HG03064 (cell line): ENCODE data around the gene SSR1.

ENCODE experiments used
- ATAC-seq: cut with Tn5 transposase; IDR thresholded peaks from one replicate; pipeline ENCODE4 v1.9.1; 2021; ENCODE audit warnings: low read depth; ENCODE audit not compliant: unreplicated experiment

Gene SSR1

DNA sequence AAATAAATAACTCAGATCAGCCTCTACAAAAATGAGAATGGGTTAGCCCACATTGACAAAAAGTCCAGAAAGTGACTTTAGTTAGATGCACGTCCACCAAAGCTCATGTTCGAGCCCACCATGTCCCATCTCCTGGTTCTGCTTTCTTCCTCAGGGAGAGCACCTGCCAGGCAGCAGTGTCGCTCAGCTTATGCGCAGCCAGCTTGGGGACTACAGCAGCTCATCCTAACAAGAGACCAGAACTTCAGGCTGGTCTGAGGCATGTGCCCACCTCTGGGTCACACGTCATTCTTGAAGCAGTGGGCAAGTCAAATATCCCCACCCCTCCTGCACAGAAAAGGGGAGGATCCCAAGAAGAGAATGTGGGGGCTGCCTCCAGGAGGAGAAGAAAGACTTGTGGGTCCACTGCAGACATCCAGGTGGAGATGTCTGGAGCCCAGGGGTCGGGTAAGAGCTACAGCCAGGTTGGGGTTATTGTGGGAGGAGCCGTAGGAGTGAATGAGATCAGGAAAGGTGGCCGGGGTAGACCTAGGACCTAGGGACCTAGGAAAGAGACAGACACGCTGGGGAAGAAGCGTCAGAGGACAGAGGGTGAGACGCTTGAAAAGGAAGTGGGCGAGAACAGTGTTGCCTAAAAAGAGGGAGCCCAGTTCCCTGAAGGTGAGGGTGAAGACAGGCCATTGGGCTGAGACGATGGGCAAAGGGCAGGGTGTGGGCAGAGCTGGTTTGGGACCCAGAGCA, 52.5 kb downstream of the SSR1 start:
- ATAC-seq, result no peak

DNA sequence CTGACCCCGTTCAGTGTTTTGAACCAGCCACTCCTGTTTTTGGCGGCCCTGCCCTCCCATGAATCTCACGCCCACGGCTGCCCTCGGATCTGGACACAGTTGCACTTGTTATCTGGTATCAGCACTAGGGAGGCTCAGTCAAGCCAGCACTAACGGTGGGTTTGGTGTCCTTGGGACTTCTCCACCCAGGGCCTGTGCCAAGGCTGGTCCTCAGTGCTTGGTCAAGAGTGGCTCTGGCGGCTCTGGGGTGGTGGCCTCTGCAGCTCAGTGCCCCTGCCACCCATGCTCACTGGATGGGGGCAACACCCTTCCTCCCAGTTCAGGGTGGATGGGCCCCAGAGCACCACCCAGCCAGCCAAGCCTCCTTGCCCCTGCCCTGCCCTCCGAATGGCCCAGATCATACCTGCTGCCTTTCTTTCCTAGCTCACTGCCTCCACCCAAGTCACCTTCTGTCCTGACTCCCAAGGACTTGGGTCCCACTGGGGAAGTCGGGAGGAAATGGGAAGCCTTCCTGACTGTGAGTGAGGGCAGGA, 54.7 kb downstream of the SSR1 start:
- no peak for ATAC-seq

DNA sequence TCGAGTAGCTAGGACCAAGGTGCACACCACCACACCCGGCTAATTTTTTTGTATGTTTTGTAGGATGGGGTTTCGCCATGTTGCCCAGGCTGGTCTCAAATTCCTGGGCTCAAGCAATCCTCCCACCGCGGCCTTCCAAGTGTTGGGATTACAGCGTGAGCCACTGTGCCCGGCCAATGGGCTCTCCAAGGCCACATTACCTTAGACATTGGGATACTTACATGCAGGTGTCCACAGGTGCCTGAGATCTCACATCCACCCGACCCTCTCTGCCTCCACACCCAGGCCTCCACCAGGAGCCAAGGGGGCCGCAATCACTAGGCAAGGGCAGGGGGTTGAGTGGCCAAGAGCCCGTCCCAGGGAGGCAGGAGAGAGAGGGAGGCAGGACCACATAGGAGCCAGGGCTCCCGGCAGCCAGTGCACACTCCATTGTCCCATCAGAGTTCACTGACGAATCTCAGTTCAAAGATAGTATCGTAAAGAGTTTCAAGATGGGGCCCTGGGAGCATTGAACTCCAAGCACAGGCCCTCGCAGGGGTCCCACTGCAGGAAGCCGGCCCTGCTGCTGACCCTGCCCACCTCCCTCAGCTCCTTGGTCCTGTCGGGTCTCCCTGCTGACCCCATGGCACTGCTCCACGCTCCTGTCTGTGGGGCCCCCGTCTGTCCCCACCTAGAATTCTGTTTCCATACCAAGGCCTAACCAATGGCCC, 55.3 kb downstream of the SSR1 start:
- no peak for ATAC-seq

DNA sequence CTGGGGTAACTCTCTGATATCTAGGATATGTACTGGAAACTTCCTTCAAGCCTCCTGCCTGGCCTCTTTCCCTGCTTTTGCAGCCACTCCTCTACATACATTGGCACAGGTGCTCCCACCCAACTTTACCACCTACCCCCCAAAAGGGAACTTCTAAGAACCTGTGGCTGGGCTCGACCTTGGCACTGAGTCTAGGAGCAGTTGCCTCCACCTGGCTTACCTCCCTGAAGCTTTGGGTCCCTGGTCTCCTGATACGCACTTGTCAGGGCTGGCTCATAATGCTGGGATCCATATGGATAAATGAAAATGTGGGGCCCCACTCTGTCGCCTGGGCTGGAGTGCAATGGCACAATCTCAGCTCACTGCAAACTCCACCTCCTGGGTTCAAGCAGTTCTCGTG, 56.2 kb downstream of the SSR1 start:
- ATAC-seq, result no peak

DNA sequence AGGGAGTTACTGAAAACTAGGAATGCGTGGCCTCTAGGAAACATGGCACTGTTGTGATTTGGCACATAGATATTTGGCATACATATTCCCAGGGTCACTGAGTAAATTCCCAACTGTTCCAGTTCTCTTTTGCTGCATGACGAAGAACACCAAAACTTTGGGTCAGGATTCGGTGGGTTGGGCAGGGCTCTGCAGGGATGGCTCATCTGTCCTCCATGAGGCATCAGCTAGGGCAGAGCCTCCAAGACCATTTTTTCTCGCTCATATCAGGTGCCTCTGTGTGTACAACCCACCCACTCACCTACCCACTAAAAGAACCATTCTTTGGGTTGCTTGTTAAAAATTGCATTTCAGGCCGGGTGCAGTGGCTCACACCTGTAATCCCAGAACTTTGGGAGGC, 57.1 kb downstream of the SSR1 start:
- ATAC-seq, result no peak

DNA sequence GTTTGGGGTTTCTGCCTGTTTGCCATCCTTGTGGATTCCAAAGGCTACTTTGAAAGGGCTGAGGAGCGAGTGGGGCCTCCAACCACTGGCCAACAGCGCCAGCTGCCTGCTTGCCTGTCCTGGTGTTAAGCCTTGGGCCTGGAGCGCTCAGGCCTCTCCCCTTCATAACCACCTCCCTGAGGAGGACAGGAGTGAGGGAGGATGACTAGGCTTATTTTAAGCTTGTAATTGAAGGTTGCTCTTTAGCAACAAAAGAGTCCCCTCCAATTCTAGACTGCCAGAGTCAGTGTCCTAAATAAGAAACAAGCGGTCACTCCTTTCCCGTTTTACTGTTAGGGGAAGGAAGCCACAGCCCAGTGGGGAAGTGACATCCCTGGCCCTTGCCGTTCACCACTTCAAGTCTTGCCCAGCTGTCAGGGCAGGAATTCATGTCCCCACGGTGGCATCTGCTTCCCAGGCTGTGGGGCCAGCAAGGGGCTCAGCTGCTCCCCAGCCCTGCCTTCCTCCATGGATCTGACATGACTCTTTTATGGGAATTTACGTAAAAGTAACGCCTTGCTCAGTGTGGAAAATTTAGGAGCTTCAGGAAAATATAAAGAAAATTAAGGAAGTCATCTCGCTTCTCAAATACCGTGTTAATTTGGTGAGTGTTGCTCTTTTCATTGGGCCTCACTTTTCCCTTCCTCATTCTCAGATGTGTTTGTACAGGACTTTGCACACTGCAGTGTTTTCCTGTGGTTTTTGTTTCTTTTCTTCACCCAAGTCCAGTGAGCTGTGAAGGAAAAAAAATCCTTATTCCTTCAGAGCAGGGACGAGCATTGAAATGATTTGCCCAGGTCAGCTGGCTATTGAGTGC, 57.8 kb downstream of the SSR1 start:
- ATAC-seq, result no peak

DNA sequence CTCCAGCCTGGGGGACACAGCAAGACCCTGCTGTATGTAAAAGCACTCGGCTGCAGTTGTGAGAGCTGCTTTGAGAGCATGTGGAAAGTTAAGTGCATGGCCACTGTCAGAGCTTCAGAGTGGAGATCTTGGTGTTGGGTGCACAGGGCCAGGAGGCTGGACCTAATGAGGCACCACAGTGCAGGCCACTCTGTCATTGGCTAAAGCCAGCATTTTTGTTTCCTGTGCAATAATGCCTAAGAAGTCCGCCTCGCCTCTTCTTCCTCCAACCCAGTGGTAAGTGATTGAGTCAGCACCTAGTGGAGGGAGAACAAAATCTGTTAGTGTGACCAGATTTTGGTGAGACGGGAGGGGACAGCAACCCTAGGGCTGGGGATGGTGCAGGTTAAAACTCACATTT, 60.6 kb downstream of the SSR1 start:
- no peak for ATAC-seq

DNA sequence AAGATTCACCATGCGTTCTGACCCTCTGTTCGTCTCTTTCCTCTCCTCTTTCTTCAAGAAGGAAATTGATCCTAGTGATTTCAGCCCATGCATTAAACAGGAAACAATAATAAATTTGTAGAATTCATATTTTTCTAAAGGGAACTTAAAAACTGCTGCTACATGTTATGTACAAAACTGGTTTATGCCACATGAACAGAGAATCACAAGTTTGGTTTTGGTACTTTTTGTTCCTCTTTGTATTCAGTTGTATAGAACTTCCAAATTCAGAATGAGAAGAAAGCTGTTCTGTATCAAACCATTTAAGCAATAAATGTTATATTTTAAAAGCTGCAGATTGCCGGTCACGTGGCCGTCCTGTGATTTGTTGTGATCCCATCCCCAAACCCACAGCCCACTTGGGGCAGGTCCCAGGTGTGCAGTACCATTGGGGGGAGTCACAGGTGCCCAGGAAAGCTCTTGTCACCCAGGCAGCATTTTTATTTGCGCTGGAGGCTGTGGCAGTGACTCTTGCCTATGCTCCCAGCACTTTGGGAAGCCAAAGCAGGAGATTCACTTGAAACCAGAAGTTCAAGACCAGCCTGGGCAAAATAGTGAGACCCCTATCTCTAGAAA, 61.2 kb downstream of the SSR1 start:
- ATAC-seq, result no peak

DNA sequence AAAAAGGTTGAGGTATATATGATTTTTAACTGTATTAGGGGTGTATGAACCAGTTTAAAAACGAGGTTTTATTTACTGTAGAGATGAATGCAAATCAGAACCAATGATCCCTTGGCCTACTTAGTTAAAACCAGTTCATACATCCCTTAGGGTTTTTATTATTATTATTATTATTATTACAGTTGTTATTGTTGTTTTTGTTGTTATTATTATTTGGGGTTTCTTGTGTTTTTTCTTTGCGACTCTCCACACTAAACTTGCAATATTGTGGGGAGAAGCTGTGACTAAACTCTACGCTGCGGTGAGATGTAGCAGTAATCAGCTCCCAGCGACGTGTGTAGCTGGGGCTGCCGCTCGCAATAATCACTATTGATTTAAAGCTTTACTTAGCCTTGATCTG, 62.2 kb downstream of the SSR1 start:
- ATAC-seq, result no peak

DNA sequence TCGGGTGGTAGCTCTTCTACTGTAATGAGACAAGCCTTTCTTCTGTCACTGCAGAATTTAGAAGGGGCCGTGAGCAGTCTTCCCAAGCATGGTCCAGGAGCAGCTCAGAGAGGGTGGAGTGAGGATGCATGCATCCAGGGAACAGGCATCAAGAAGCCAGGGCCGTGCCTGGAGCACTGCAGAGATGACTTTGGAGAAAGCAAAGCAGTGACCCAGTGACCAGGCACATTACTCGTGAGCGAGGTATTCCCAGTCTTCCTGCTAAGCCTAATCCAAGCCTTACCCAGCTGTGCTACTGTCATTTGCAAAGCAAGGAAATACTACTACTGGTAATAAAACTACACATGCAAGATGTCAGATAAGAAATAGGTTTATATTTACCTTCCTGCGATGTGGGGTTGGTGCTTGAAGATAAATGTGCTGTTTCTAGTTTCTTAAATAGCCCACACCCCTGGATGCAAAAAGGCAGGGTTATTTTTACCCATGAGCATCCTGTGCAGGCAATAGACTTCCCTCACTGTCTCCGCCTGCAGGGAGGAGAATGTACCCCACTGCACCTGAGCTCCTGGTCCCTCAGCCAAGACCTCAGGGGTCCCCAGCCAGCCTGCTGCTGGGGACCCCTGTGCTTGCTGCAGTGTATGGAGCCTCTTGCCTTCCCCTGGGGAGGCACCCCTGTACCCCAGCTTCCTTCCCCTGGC, 62.9 kb downstream of the SSR1 start:
- no peak for ATAC-seq

DNA sequence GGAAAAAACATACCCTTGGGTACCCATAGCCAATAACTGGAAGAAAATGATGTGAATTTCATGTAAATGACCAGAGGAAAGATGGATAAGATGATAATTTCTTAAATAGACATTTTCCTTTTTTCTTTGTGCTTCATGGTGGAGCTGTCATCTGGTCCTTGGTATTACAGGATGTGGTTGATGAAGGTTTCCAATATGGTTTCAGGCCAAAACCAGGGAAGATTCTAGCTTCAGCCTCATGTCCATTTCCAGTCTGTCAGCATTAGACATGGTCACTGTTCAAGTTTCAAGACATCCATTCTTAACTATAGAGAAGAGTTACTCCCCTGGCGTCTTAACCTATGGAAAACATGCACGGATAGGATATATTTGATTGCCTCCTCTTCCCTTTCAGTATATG, 63.6 kb downstream of the SSR1 start:
- no peak for ATAC-seq

DNA sequence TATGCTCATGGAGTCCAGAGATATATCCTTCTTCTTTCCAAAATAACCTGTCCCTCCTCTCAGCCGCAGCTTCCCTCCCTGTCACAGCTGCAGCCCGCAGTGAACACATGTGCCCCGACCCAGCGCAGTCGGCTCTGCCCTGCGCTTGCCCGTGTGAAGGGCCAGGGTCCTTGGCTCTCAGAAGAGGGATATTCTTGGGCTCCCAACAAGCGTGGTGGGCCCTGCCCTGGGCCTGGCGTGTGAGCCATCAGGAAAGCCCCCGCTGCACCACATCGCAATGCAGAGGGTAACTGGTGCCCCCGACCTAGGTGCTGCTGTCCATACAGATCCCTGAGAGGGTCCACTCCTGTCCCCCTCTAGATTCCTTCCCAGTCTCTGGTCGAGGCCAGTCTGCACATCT, 65.2 kb downstream of the SSR1 start:
- ATAC-seq, result no peak

DNA sequence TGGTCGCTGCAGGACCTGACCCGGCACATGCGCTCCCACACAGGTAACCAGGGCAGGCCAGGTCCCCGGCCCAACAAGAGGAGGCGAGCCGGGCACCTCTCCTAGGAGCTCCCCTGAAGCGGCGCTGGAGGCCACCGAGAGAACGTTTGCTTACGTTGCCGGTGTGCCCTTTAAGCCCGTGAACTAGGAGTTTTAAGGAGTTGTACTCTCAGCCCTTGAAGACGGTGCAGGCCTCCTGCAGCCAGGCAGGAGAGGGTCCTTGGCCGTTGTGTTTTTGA, 65.9 kb downstream of the SSR1 start:
- ATAC-seq, result no peak

DNA sequence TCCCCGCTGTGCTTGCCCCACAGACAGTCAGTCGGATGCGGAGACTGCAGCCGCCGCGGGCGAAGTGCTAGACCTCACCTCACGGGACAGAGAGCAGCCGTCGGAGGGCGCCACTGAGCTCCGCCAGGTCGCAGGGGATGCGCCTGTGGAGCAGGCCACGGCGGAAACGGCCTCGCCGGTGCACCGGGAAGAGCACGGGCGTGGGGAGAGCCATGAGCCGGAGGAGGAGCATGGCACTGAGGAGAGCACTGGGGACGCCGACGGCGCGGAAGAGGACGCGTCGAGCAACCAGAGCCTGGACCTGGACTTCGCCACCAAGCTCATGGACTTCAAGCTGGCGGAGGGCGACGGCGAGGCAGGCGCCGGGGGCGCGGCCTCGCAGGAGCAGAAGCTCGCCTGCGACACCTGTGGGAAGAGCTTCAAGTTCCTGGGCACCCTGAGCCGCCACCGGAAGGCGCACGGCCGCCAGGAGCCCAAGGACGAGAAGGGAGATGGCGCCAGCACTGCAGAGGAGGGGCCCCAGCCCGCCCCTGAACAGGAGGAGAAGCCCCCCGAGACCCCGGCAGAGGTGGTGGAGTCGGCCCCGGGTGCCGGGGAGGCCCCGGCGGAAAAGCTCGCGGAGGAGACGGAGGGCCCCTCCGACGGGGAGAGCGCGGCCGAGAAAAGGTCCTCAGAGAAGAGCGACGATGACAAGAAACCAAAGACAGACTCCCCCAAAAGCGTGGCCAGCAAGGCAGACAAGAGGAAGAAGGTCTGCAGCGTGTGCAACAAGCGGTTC, 66.4 kb downstream of the SSR1 start:
- no peak for ATAC-seq

DNA sequence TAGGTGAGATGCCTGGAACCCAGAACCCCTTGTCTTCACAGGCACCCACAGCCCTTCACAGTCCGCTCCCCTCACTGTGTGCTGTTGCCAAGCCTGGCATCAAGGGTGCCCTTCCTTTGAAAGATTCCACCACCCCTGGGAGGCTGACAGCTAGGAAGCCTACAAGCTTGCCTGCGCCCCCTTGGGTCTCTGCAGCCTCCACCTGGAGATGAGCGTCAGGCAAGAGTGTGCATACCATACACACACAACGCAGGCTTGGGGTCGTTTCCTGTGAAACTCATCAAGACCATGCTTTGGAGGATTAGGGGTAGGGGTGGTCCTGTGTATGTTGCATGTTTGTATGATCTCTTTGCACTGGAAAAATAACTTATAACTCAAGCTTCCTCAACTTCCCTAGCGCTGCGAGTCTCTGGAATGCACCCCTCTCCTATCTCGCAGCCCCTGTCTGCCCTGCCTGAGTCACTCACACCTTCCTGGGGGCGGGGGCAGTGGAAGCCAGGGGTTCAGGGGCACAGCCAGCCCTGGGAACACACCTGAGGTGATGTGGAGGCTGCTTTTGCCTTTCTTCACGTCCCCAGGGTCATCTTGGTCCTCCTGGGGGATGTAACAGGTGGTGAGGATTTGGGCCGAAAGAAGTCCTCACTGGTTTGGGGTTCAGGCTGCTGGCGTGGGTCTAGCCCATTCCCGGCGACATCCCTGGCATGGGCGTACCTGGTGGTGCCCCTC, 67.2 kb downstream of the SSR1 start:
- no peak for ATAC-seq

DNA sequence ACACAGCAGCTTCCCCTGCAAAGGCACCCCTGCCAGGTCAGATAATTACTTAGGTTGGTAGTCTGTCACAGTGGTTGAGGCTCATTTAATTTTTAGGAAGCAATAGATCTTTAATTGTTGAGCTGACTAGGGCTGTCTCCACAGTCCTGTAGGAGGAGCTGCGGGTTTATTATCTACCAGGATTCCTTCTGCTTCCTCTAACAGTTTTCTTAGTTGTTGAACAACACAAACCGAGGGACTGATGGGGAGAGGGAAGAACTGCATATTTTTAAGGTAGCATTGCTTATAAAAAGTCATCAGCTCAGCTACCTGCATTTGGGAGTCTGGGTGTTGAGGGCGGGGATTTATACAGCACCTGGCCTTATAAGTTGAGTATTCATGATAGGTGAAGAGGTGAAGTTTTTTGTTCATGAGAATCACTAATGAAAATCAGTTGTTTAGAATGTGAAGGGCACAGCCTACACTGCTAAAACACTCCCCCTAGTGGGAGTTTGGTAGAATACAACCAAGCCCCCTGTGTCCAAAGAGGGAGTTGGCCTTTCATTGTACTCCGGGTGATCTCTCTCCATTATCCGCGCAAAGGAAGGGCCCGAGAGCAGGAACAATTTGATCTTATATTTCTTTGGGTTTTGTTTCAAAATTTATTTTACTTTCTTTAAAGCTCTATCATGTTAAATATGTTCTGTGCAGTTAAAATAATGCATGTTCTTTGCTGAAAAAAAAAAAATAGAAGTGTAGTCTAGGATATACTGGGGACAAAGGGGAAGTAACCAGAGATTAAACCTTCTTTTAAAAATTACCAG, 69.6 kb downstream of the SSR1 start:
- ATAC-seq, result no peak

DNA sequence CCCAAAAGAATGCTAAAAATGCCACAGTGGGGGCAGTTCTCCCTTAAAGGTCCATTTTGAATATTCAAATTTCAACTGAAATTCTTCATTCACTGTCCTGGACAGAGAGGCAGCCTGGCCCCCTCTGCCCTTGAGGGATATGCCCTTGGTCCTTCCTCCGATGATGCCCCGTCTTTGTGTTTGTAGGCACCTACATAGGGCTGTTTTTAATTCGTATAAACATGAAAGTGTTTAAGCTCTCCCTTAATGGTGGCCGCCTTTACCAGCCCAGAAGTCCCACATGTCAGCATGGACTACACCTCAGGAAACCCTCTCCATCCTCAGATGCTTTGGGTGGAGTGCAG, 70.2 kb downstream of the SSR1 start:
- ATAC-seq, result no peak
